ENCODE data around the gene FBXL17.

Gene FBXL17

GRCh38 chr5:108233617-108234155 lies 148.2 kb downstream of the FBXL17 start:
- in situ Hi-C loops (cut with MboI; ENCODE audit: low sequenced_read_pairs, unreplicated experiment): no loop called here
- DNase-seq (ENCODE audit: low spot score): no peak
- no peak for TF ChIP-seq CTCF (IDR thresholded peaks at IDR 0.05; ENCODE audit: borderline replicate concordance, control extremely low read depth, extremely low read depth, insufficient read depth, missing control alignments)

GRCh38 chr5:108232805-108233204 lies 149.1 kb downstream of the FBXL17 start:
- in situ Hi-C loops (cut with MboI; ENCODE audit: low sequenced_read_pairs, unreplicated experiment): no loop called here
- DNase-seq (ENCODE audit: low spot score): no peak
- no peak for TF ChIP-seq CTCF (IDR thresholded peaks at IDR 0.05; ENCODE audit: borderline replicate concordance, control extremely low read depth, extremely low read depth, insufficient read depth, missing control alignments)

- TF ChIP-seq CTCF (IDR thresholded peaks at IDR 0.05; ENCODE audit: borderline replicate concordance, control extremely low read depth, extremely low read depth, insufficient read depth, missing control alignments): no peak
- DNase-seq (ENCODE audit: low spot score): no peak
- in situ Hi-C loops (cut with MboI; ENCODE audit: low sequenced_read_pairs, unreplicated experiment): no loop called here
Observed at GRCh38 chr5:108222011-108222410, 159.9 kb downstream of the FBXL17 start.

GRCh38 chr5:108220834-108221233 lies 161.1 kb downstream of the FBXL17 start:
- no peak for TF ChIP-seq CTCF (IDR thresholded peaks at IDR 0.05; ENCODE audit: borderline replicate concordance, control extremely low read depth, extremely low read depth, insufficient read depth, missing control alignments)
- in situ Hi-C loops (cut with MboI; ENCODE audit: low sequenced_read_pairs, unreplicated experiment): no loop called here
- DNase-seq (ENCODE audit: low spot score): no peak

GRCh38 chr5:108216890-108217289 lies 165.0 kb downstream of the FBXL17 start:
- in situ Hi-C loops (cut with MboI; ENCODE audit: low sequenced_read_pairs, unreplicated experiment): no loop called here
- no peak for DNase-seq (ENCODE audit: low spot score)
- TF ChIP-seq CTCF (IDR thresholded peaks at IDR 0.05; ENCODE audit: borderline replicate concordance, control extremely low read depth, extremely low read depth, insufficient read depth, missing control alignments): no peak

- in situ Hi-C loops (cut with MboI; ENCODE audit: low sequenced_read_pairs, unreplicated experiment): no loop called here
- DNase-seq (ENCODE audit: low spot score): no peak
- TF ChIP-seq CTCF (IDR thresholded peaks at IDR 0.05; ENCODE audit: borderline replicate concordance, control extremely low read depth, extremely low read depth, insufficient read depth, missing control alignments): no peak
Observed at GRCh38 chr5:108214857-108215256, 167.0 kb downstream of the FBXL17 start.

Data from GM13976 (cell line).